WERI-Rb-1 (cell line): ENCODE data around the gene WDFY2.

ENCODE experiments used
- DNase-seq: peaks from one replicate; pipeline ENCODE4 v3.0.0-alpha.2; 2020
- H3K27ac ChIP-seq: fragments of 250-450 bp; sonication (Bioruptor Pico); 2 replicates; pipeline ENCODE4 v1.5.1; 2020; ENCODE audit warnings: mild to moderate bottlenecking, moderate library complexity
- H3K27me3 ChIP-seq: fragments of 250-450 bp; sonication (Bioruptor Pico); 2 replicates; pipeline ENCODE4 v1.5.1; 2021; ENCODE audit warnings: mild to moderate bottlenecking, low read depth, moderate library complexity; ENCODE audit not compliant: insufficient read depth, severe bottlenecking
- H3K36me3 ChIP-seq: fragments of 250-450 bp; sonication (Bioruptor Pico); 2 replicates; pipeline ENCODE4 v1.5.1; 2020; ENCODE audit warnings: mild to moderate bottlenecking, moderate library complexity
- H3K4me3 ChIP-seq: 2 replicates; pipeline ENCODE4 v1.5.1; 2011; ENCODE audit warnings: low read depth, mild to moderate bottlenecking, control low read depth, low read length
- H3K9me3 ChIP-seq: fragments of 250-450 bp; sonication (Bioruptor Pico); 2 replicates; pipeline ENCODE4 v1.5.1; 2021; ENCODE audit warnings: mild to moderate bottlenecking, moderate library complexity; ENCODE audit not compliant: severe bottlenecking
- TF ChIP-seq, protein P1 (sequence below): IDR thresholded peaks from 2 replicates; pipeline ENCODE4 v1.5.1; 2011; ENCODE audit warnings: low read depth, mild to moderate bottlenecking, control low read depth, inconsistent platforms, low read length

WDFY2 gene

GRCh38 chr13:51600703-51601102 is 16.4 kb downstream of the WDFY2 start:
- TF ChIP-seq, protein P1, sequence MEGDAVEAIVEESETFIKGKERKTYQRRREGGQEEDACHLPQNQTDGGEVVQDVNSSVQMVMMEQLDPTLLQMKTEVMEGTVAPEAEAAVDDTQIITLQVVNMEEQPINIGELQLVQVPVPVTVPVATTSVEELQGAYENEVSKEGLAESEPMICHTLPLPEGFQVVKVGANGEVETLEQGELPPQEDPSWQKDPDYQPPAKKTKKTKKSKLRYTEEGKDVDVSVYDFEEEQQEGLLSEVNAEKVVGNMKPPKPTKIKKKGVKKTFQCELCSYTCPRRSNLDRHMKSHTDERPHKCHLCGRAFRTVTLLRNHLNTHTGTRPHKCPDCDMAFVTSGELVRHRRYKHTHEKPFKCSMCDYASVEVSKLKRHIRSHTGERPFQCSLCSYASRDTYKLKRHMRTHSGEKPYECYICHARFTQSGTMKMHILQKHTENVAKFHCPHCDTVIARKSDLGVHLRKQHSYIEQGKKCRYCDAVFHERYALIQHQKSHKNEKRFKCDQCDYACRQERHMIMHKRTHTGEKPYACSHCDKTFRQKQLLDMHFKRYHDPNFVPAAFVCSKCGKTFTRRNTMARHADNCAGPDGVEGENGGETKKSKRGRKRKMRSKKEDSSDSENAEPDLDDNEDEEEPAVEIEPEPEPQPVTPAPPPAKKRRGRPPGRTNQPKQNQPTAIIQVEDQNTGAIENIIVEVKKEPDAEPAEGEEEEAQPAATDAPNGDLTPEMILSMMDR: no peak
- Histone ChIP-seq H3K27ac (no peak overlapping the region), H3K27me3 (no peaks in the 10 kb centered on the region), H3K9me3 (no peaks in the 10 kb centered on the region), H3K36me3 (no peaks in the 10 kb centered on the region), H3K4me3 (no peak overlapping the region)
- no peak for DNase-seq

DNA sequence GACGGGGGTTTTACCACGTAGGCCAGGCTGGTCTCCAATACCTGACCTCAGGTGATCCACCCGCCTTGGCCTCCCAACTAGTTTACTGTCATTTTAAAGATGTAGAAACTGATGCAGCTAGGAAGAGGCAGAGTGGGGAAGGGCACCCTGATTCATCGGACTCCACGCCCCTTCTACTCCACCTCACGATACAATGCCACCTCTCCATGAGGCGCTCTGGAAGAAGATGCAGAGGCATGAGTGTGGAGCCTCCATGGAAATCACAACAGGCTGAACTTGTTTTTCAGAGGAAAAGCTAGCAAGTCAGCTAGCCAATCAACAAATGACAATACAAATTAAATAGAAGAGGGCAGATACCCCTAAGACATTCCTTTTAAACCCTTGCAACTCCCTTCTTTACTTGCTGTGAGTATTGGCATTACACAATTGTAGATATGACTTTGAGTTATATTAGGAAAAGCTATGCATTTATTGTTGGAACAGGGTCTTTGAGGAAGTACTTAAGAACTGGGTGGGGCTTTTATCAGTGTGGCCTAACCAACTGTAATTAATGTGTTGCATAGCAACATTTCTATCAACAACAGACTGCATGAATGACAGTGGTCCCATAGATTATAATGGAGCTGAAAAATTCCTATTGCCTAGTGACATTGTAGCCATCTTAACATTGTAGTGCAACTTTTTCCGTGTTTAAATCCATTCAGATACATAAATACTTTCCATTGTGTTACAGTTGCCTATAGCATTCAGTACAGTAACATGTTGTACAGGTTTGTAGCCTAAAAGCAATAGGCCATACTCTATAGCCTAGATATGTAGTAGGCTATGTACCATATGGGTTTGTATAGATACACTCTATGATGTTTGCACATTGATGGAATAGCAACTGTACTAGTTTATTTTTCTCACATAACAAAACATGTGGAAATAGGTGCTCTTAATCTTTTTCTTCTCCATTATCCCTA is 17.6 kb downstream of the WDFY2 start:
- Histone ChIP-seq H3K27ac (no peak overlapping the region), H3K9me3 (no peaks in the 10 kb centered on the region), H3K4me3 (no peak overlapping the region), H3K36me3 (no peaks in the 10 kb centered on the region), H3K27me3 (no peaks in the 10 kb centered on the region)
- TF ChIP-seq, protein P1: no peak
- no peak for DNase-seq

DNA sequence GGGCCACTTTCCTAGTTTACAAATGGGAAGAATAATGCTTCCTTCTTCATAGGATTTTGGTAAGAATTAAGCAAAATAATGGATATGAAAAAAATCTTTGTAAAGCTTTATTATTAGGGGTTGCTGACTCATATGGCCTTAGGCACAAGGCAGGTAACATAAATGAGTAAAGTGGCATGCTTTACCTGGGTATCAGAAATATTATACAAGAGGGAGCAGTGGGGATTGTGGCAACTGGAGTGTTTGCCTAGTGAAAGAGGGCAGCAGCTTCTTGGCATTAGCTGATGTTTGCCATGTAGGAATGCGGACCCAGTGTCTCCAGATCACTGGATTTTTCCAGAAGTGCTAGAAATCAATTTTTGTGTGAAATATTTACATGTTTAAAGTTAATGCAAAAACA is 19.5 kb downstream of the WDFY2 start:
- Histone ChIP-seq H3K27me3 (no peaks in the 10 kb centered on the region), H3K36me3 (no peaks in the 10 kb centered on the region), H3K27ac (no peak overlapping the region), H3K4me3 (no peak overlapping the region), H3K9me3 (no peaks in the 10 kb centered on the region)
- TF ChIP-seq, protein P1: no peak
- no peak for DNase-seq

GRCh38 chr13:51605698-51606097 is 21.4 kb downstream of the WDFY2 start:
- no peak for DNase-seq
- H3K9me3 ChIP-seq: no peaks in the 10 kb centered on the region

GRCh38 chr13:51607165-51607564 is 22.9 kb downstream of the WDFY2 start:
- Histone ChIP-seq H3K36me3 (no peaks in the 10 kb centered on the region), H3K27me3 (no peaks in the 10 kb centered on the region), H3K4me3 (no peak overlapping the region), H3K27ac (no peak overlapping the region), H3K9me3 (no peaks in the 10 kb centered on the region)
- TF ChIP-seq, protein P1: no peak
- no peak for DNase-seq

More at GRCh38 chr13:51605698-51606097, 21.4 kb downstream of the WDFY2 start:
- H3K27me3 ChIP-seq: no peaks in the 10 kb centered on the region
- TF ChIP-seq, protein P1: no peak
- H3K4me3 ChIP-seq: no peak overlapping the region
- H3K36me3 ChIP-seq: no peaks in the 10 kb centered on the region
- H3K27ac ChIP-seq: no peak overlapping the region
